Activated effector memory CD4-positive, alpha-beta T cell treated with Interleukin-2 at 50 U/mL for 16 hours (primary cell): Measurements from ENCODE around the gene FREM3.
"Not testable (repeated sequence)": the region's sequence is repeated elsewhere in the genome, so short reads cannot be mapped to it uniquely, and the experiment has no call there.

Experiments used
- DNase-seq: peaks from one replicate; pipeline ENCODE4 v3.0.0-alpha.2; 2020

The FREM3 gene

GRCh38 chr4:143564472-143564871, 136.0 kb downstream of the FREM3 start:
- no peak for DNase-seq

- no peak for DNase-seq
Measured at GRCh38 chr4:143559757-143560147, 140.7 kb downstream of the FREM3 start.

- peak; percentile 60 for DNase-seq
Measured at GRCh38 chr4:143558823-143559756, 141.4 kb downstream of the FREM3 start.

- no peak for DNase-seq
Measured at GRCh38 chr4:143558286-143558685, 142.2 kb downstream of the FREM3 start.

- DNase-seq = no peak
Measured at GRCh38 chr4:143555676-143556075, 144.8 kb downstream of the FREM3 start.

- DNase-seq = no peak
Measured at GRCh38 chr4:143554728-143555597, 145.5 kb downstream of the FREM3 start.

- DNase-seq = no peak
Measured at GRCh38 chr4:143549928-143550327, 150.5 kb downstream of the FREM3 start.

GRCh38 chr4:143539670-143540023, 160.8 kb downstream of the FREM3 start:
- no peak for DNase-seq

- no peak for DNase-seq
Measured at GRCh38 chr4:143538979-143539669, 161.4 kb downstream of the FREM3 start.

GRCh38 chr4:143531788-143532491, 168.5 kb downstream of the FREM3 start:
- DNase-seq = no peak

GRCh38 chr4:143531380-143531779, 169.1 kb downstream of the FREM3 start:
- no peak for DNase-seq

- not testable (repeated sequence) for DNase-seq
Measured at GRCh38 chr4:143528046-143528445, 172.4 kb downstream of the FREM3 start.
